Measurements from ENCODE around the gene GTF3C2.

Gene GTF3C2

GRCh38 chr2:27323596-27324285 lies 32.8 kb downstream of the GTF3C2 start:
- DNase-seq = peak in 1 of 10 donors; percentile 49

GRCh38 chr2:27322766-27323595 lies 33.6 kb downstream of the GTF3C2 start, which contains the start of gene MPV17:
Gene MPV17, minus strand, starts transcription at chr2:27323097. Its CDS starts 580 bp downstream, at chr2:27322517.
- peak; percentile 89 to 99 (median 94) for DNase-seq
- intact Hi-C loops (cut with DNase I) = loop anchor here (5.0 kb wide), 2 partner anchors 34 to 49 kb away; partner anchors contain the start of genes EIF2B4, GTF3C2 and SNX17

More at GRCh38 chr2:27323596-27324285, 32.8 kb downstream of the GTF3C2 start:
- intact Hi-C loops (cut with DNase I) = loop anchor here (5.0 kb wide), 2 partner anchors 34 to 49 kb away; partner anchors contain the start of genes EIF2B4, GTF3C2 and SNX17

GRCh38 chr2:27322301-27322765 lies 34.2 kb downstream of the GTF3C2 start:
- peak in 1 of 10 donors; percentile 85 for DNase-seq
- intact Hi-C loops (cut with DNase I) = loop anchor here (5.0 kb wide), 2 partner anchors 35 to 50 kb away; partner anchors contain the start of genes EIF2B4, GTF3C2 and SNX17

- peak in 1 of 10 donors; percentile 85 for DNase-seq
- intact Hi-C loops (cut with DNase I) = loop anchor here (5.0 kb wide), 2 partner anchors 36 to 51 kb away; partner anchors contain the start of genes EIF2B4, GTF3C2 and SNX17
Measured at GRCh38 chr2:27320958-27321543, 35.5 kb downstream of the GTF3C2 start.

GRCh38 chr2:27319839-27320238 lies 36.7 kb downstream of the GTF3C2 start:
- intact Hi-C loops (cut with DNase I) = loop anchor here (5.0 kb wide), 2 partner anchors 37 to 52 kb away; partner anchors contain the start of genes EIF2B4, GTF3C2 and SNX17
- peak in 1 of 10 donors; percentile 41 for DNase-seq

- intact Hi-C loops (cut with DNase I) = no loop called here
Measured at GRCh38 chr2:27316655-27317412, 39.7 kb downstream of the GTF3C2 start.

GRCh38 chr2:27315122-27315521 lies 41.4 kb downstream of the GTF3C2 start:
- intact Hi-C loops (cut with DNase I) = no loop called here
- peak in 1 of 10 donors; percentile 30 for DNase-seq

More at GRCh38 chr2:27316655-27317412, 39.7 kb downstream of the GTF3C2 start:
- peak in 7 of 10 donors; percentile 24 to 96 (median 63) for DNase-seq

GRCh38 chr2:27314709-27315108 lies 41.9 kb downstream of the GTF3C2 start:
- intact Hi-C loops (cut with DNase I) = no loop called here
- DNase-seq = peak in 2 of 10 donors; percentile 56 to 76

GRCh38 chr2:27313882-27314645 lies 42.5 kb downstream of the GTF3C2 start:
- intact Hi-C loops (cut with DNase I) = no loop called here
- peak in 1 of 10 donors; percentile 31 for DNase-seq

GRCh38 chr2:27312152-27312551 lies 44.4 kb downstream of the GTF3C2 start:
- DNase-seq = peak in 2 of 10 donors; percentile 18 to 48

GRCh38 chr2:27309651-27310050 lies 46.9 kb downstream of the GTF3C2 start:
- intact Hi-C loops (cut with DNase I) = loop anchor here (10.0 kb wide), 1 partner anchor 55 kb away; no protein-coding TSS in a partner anchor
- peak in 1 of 10 donors; percentile 55 for DNase-seq

More at GRCh38 chr2:27312152-27312551, 44.4 kb downstream of the GTF3C2 start:
- intact Hi-C loops (cut with DNase I) = no loop called here

GRCh38 chr2:27308359-27308881 lies 48.1 kb downstream of the GTF3C2 start, which contains the start of gene UCN:
Gene UCN, minus strand, starts transcription at chr2:27308445. Its CDS starts 550 bp downstream, at chr2:27307895.
- intact Hi-C loops (cut with DNase I) = loop anchor here (10.0 kb wide), 1 partner anchor 54 kb away; no protein-coding TSS in a partner anchor
- peak in 1 of 10 donors; percentile 82 for DNase-seq

- DNase-seq = peak in 1 of 10 donors; percentile 82
- intact Hi-C loops (cut with DNase I) = loop anchor here (10.0 kb wide), 1 partner anchor 53 kb away; no protein-coding TSS in a partner anchor
Measured at GRCh38 chr2:27307545-27308358, 48.8 kb downstream of the GTF3C2 start.

GRCh38 chr2:27307287-27307544 lies 49.3 kb downstream of the GTF3C2 start:
- intact Hi-C loops (cut with DNase I) = loop anchor here (10.0 kb wide), 1 partner anchor 52 kb away; no protein-coding TSS in a partner anchor
- DNase-seq = no peak

- DNase-seq = peak in 1 of 10 donors; percentile 89
- intact Hi-C loops (cut with DNase I) = loop anchor here (10.0 kb wide), 1 partner anchor 52 kb away; no protein-coding TSS in a partner anchor
Measured at GRCh38 chr2:27306573-27307286, 49.8 kb downstream of the GTF3C2 start.

GRCh38 chr2:27306136-27306535 lies 50.4 kb downstream of the GTF3C2 start:
- DNase-seq = peak in 1 of 10 donors; percentile 75
- intact Hi-C loops (cut with DNase I) = loop anchor here (10.0 kb wide), 1 partner anchor 51 kb away; no protein-coding TSS in a partner anchor
